Measurements from ENCODE around the gene TMEM30B. TPM values are rescaled to one million over a fixed set of nuclear protein-coding genes. Genes with fewer than 3 reads are reported as not detected.

The TMEM30B gene
- total and polyA plus RNA-seq, 10 of the 15 experiments (the other 5 are each of a cell fraction or from before 2014, with no cell fraction given): 0.10 TPM; not detected in 9

DNA sequence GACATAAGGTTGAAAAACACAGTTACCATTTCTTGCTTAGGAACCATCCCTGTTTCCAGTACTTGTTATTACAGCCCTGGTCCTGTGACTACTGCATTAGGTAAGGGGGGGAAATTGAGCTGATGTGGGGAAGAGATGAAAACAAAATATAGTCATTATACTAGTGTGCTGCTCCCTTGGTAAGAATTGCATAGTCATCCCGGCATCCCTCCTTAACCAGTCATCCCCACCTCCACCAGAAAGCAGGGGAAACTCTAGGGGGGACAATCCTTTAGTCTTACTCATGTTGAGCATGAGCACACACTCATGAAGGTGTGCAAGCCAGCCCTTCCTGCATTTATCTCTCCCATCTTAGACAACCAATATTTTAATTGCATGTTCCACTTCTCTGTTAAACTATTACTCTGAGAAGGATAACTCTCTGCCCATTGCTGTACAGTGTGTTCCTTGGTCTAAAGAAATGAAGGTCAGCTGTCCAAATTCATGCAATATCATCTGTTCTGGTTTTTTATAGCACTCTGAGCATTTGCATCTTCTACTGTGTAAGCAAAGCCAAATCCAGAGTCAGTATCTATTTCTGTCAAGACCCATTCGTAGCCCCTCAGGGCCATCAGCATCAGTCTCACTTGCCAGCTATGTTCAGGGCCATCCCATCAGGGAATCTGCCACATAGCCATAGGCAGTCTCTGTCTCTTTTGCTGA is 46.8 kb downstream of the TMEM30B start (continued):
- TF ChIP-seq, protein P1, sequence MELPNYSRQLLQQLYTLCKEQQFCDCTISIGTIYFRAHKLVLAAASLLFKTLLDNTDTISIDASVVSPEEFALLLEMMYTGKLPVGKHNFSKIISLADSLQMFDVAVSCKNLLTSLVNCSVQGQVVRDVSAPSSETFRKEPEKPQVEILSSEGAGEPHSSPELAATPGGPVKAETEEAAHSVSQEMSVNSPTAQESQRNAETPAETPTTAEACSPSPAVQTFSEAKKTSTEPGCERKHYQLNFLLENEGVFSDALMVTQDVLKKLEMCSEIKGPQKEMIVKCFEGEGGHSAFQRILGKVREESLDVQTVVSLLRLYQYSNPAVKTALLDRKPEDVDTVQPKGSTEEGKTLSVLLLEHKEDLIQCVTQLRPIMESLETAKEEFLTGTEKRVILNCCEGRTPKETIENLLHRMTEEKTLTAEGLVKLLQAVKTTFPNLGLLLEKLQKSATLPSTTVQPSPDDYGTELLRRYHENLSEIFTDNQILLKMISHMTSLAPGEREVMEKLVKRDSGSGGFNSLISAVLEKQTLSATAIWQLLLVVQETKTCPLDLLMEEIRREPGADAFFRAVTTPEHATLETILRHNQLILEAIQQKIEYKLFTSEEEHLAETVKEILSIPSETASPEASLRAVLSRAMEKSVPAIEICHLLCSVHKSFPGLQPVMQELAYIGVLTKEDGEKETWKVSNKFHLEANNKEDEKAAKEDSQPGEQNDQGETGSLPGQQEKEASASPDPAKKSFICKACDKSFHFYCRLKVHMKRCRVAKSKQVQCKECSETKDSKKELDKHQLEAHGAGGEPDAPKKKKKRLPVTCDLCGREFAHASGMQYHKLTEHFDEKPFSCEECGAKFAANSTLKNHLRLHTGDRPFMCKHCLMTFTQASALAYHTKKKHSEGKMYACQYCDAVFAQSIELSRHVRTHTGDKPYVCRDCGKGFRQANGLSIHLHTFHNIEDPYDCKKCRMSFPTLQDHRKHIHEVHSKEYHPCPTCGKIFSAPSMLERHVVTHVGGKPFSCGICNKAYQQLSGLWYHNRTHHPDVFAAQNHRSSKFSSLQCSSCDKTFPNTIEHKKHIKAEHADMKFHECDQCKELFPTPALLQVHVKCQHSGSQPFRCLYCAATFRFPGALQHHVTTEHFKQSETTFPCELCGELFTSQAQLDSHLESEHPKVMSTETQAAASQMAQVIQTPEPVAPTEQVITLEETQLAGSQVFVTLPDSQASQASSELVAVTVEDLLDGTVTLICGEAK (IDR thresholded peaks at IDR 0.05; ENCODE audit: borderline replicate concordance): no peak
- TF ChIP-seq NFYB (IDR thresholded peaks at IDR 0.05; ENCODE audit: insufficient read depth, low read depth, low read length) (no peak), SMC3 (IDR thresholded peaks at IDR 0.05; ENCODE audit: borderline replicate concordance, low read length) (no peak), IKZF2 (IDR thresholded peaks at IDR 0.05) (no peak), ZNF274 (IDR thresholded peaks at IDR 0.05; ENCODE audit: insufficient read depth, insufficient read length) (no peak), YY1 (IDR thresholded peaks at IDR 0.05; ENCODE audit: low read depth, low read length) (no peak), EGR1 (IDR thresholded peaks at IDR 0.05; ENCODE audit: borderline replicate concordance in 1 of 2, low read depth in 2 of 2, low read length in 2 of 2) (no peak), TCF7 (IDR thresholded peaks at IDR 0.05; ENCODE audit: borderline replicate concordance) (no peak)
- TF ChIP-seq, protein P2, sequence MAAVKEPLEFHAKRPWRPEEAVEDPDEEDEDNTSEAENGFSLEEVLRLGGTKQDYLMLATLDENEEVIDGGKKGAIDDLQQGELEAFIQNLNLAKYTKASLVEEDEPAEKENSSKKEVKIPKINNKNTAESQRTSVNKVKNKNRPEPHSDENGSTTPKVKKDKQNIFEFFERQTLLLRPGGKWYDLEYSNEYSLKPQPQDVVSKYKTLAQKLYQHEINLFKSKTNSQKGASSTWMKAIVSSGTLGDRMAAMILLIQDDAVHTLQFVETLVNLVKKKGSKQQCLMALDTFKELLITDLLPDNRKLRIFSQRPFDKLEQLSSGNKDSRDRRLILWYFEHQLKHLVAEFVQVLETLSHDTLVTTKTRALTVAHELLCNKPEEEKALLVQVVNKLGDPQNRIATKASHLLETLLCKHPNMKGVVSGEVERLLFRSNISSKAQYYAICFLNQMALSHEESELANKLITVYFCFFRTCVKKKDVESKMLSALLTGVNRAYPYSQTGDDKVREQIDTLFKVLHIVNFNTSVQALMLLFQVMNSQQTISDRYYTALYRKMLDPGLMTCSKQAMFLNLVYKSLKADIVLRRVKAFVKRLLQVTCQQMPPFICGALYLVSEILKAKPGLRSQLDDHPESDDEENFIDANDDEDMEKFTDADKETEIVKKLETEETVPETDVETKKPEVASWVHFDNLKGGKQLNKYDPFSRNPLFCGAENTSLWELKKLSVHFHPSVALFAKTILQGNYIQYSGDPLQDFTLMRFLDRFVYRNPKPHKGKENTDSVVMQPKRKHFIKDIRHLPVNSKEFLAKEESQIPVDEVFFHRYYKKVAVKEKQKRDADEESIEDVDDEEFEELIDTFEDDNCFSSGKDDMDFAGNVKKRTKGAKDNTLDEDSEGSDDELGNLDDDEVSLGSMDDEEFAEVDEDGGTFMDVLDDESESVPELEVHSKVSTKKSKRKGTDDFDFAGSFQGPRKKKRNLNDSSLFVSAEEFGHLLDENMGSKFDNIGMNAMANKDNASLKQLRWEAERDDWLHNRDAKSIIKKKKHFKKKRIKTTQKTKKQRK (IDR thresholded peaks at IDR 0.05; ENCODE audit: low read depth, low read length): no peak
